Placental epithelial cell (primary cell): ENCODE results near the gene ACSM2A. TPM values are rescaled to one million over a fixed set of nuclear protein-coding genes. Genes with fewer than 3 reads are reported as not detected.

Experiments
- total RNA-seq: library from RNA; depleted of rRNA; stranded (reverse); fragments of >200 nt; gene quantifications from 2 replicates; pipeline ENCODE4 v1.2.3, GENCODE V29; 2012

The ACSM2A gene
- not detected in 2 replicates for total RNA-seq

GRCh38 chr16:20451364-20451763 is at the start of gene ACSM2A:
ACSM2A (plus strand) TSS chr16:20451521; CDS start chr16:20460115, 8,594 bp downstream.

GRCh38 chr16:20404637-20405036 is 46.7 kb upstream of the ACSM2A start, which contains the start of gene PDILT:
PDILT (minus strand) TSS chr16:20404737; CDS start chr16:20399300, 5,437 bp downstream.

GRCh38 chr16:20409398-20410120 is 41.8 kb upstream of the ACSM2A start, which contains the start of gene ACSM5:
ACSM5 (plus strand) TSS chr16:20409534; CDS start chr16:20411485, 1,951 bp downstream.

Other genes with a start within 250 kb of the ACSM2A start
- not detected in 2 replicates for gene GP2, start 124.0 kb upstream of the ACSM2A start, total RNA-seq
- gene UMOD, start 98.8 kb upstream of the ACSM2A start, total RNA-seq = not detected in 2 replicates
- gene PDILT, start 46.8 kb upstream of the ACSM2A start, total RNA-seq = not detected in 2 replicates
- not detected in 2 replicates for gene ACSM5, start 42.0 kb upstream of the ACSM2A start, total RNA-seq
- gene ACSM2B, start 124.8 kb downstream of the ACSM2A start, total RNA-seq = not detected in 2 replicates
- under 0.01 and 0.54 TPM in 2 replicates for gene ACSM1, start 246.2 kb downstream of the ACSM2A start, total RNA-seq